CD14-positive monocyte (primary cell): ENCODE data around the gene ERO1B. TPM values are rescaled to one million over a fixed set of nuclear protein-coding genes. Genes with fewer than 3 reads are reported as not detected.

ENCODE experiments used
- DNase-seq, 3 donors: peaks; one replicate each; pipeline ENCODE4 v3.0.0-alpha.2; 2011 to 2022
- H2AFZ ChIP-seq: 2 replicates; pipeline ENCODE4 v1.6.0; 2012; ENCODE audit warnings: mild to moderate bottlenecking, low read depth, low read length, inconsistent platforms; ENCODE audit not compliant: insufficient read depth, poor library complexity, severe bottlenecking
- H3K27ac ChIP-seq, 2 donors: 1 replicate in 1 of 2; 2 replicates in 1 of 2; pipeline ENCODE4 v1.5.1; 2012 to 2013; ENCODE audit warnings: low read length in 2 of 2, control low read depth in 1 of 2, inconsistent platforms in 1 of 2, low read depth in 1 of 2, mild to moderate bottlenecking in 1 of 2
- H3K27me3 ChIP-seq, 2 donors: one replicate each; pipeline versions ENCODE4 v1.6.0 to v1.6.1; 2011 to 2013; ENCODE audit warnings: low read length in 2 of 2; ENCODE audit not compliant: control insufficient read depth in 2 of 2, insufficient read depth in 2 of 2
- H3K36me3 ChIP-seq, 2 donors: replicated peaks in 1 of 2; 1 replicate in 1 of 2; 2 replicates in 1 of 2; pipeline versions ENCODE4 v1.5.1 to v1.6.1; 2012 to 2013; ENCODE audit warnings: low read length in 2 of 2, control low read depth in 1 of 2, inconsistent platforms in 1 of 2, mild to moderate bottlenecking in 1 of 2; ENCODE audit not compliant: insufficient read depth in 2 of 2, control insufficient read depth in 1 of 2
- H3K4me1 ChIP-seq, 2 donors: 1 replicate in 1 of 2; 2 replicates in 1 of 2; pipeline versions ENCODE4 v1.5.1 to v1.6.1; 2012 to 2013; ENCODE audit warnings: low read length in 2 of 2, control low read depth in 1 of 2, inconsistent platforms in 1 of 2, mild to moderate bottlenecking in 1 of 2, moderate library complexity in 1 of 2; ENCODE audit not compliant: insufficient read depth in 2 of 2, control insufficient read depth in 1 of 2
- H3K4me2 ChIP-seq: replicated peaks from 2 replicates; pipeline ENCODE3; 2012; ENCODE audit warnings: low read length, moderate library complexity, mild to moderate bottlenecking; ENCODE audit not compliant: poor library complexity, severe bottlenecking; ENCODE audit errors: extremely low read depth
- H3K4me3 ChIP-seq, 3 experiments: fragments of 200-600 bp in 1 of 3; sonication (generic) in 1 of 3; replicated peaks in 1 of 3; 1 replicate in 2 of 3; 2 replicates in 1 of 3; pipeline ENCODE4 v1.5.1; 2011 to 2013; ENCODE audit warnings: low read length in 3 of 3, mild to moderate bottlenecking in 3 of 3, control low read depth in 2 of 3, low read depth in 2 of 3, inconsistent platforms in 1 of 3, moderate library complexity in 1 of 3
- H3K79me2 ChIP-seq: 2 replicates; pipeline ENCODE4 v1.6.0; 2012; ENCODE audit warnings: mild to moderate bottlenecking, control low read depth, inconsistent platforms, low read length, moderate library complexity; ENCODE audit not compliant: insufficient read depth
- H3K9ac ChIP-seq: 2 replicates; pipeline ENCODE4 v1.6.0; 2017; ENCODE audit warnings: low read length, mild to moderate bottlenecking; ENCODE audit not compliant: insufficient read depth, poor library complexity, severe bottlenecking
- H3K9me3 ChIP-seq, 2 donors: replicated peaks in 1 of 2; 1 replicate in 1 of 2; 2 replicates in 1 of 2; pipeline versions ENCODE4 v1.5.1 to v1.6.1; 2012 to 2013; ENCODE audit warnings: low read length in 2 of 2, control low read depth in 1 of 2; ENCODE audit not compliant: control insufficient read depth in 1 of 2, insufficient read depth in 1 of 2
- H4K20me1 ChIP-seq: 2 replicates; pipeline ENCODE4 v1.6.0; 2012; ENCODE audit warnings: mild to moderate bottlenecking, low read length, control low read depth, moderate library complexity; ENCODE audit not compliant: insufficient read depth
- H3K27ac Mint-ChIP-seq, 7 donors: one replicate each; pipeline ENCODE4 v1.8.0; 2020; ENCODE audit warnings: mild to moderate bottlenecking in 7 of 7, mixed read lengths in 7 of 7, moderate library complexity in 6 of 7, inconsistent platforms in 2 of 7
- H3K27me3 Mint-ChIP-seq, 3 donors: one replicate each; pipeline ENCODE4 v1.8.0; 2021 to 2022; ENCODE audit warnings: low read depth in 3 of 3, mild to moderate bottlenecking in 3 of 3, mixed read lengths in 3 of 3, moderate library complexity in 3 of 3, inconsistent platforms in 1 of 3
- H3K36me3 Mint-ChIP-seq, 2 donors: one replicate each; pipeline ENCODE4 v1.8.0; 2020; ENCODE audit warnings: mixed read lengths in 2 of 2, inconsistent platforms in 1 of 2, mild to moderate bottlenecking in 1 of 2
- H3K4me1 Mint-ChIP-seq: one replicate; pipeline ENCODE4 v1.8.0; 2020; ENCODE audit warnings: mild to moderate bottlenecking, mixed read lengths
- H3K4me3 Mint-ChIP-seq, 2 donors: one replicate each; pipeline ENCODE4 v1.8.0; 2020; ENCODE audit warnings: mild to moderate bottlenecking in 2 of 2, mixed read lengths in 2 of 2, moderate library complexity in 1 of 2
- H3K9me3 Mint-ChIP-seq, 7 donors: one replicate each; pipeline ENCODE4 v1.8.0; 2020 to 2022; ENCODE audit warnings: mixed read lengths in 7 of 7, mild to moderate bottlenecking in 6 of 7, moderate library complexity in 6 of 7, inconsistent platforms in 2 of 7
- WGBS: methylation state at CpG from one replicate; pipeline ENCODE4 v1.1.5; 2013; ENCODE audit warnings: missing lambda C conversion rate; ENCODE audit not compliant: insufficient coverage; 5-methylcytosine and 5-hydroxymethylcytosine counted together
- intact Hi-C, 2 donors: fragments of 100-400 bp; cut with micrococcal nuclease; formaldehyde crosslinking; loops; one replicate each; pipeline versions ENCODE4 v1.15.0 to v1.15.1; 2023
- polyA plus RNA-seq, 3 donors: library from polyadenylated mRNA; depleted of rRNA in 1 of 3; unstranded in 2 of 3; stranded (reverse) in 1 of 3; fragments of 300-500 nt in 2 of 3; fragments of >200 nt in 1 of 3; fragmentation: Illumina TruSeq in 2 of 3; gene quantifications; 1 replicate in 2 of 3; 2 replicates in 1 of 3; pipeline ENCODE4 v1.2.3, GENCODE V29; 2012 to 2021
- TF ChIP-seq, protein P1 (sequence below): fragments of 200-600 bp; IDR thresholded peaks from one replicate; pipeline ENCODE4 v1.8.0; 2022; ENCODE audit warnings: antibody characterized with exemption, mild to moderate bottlenecking

The ERO1B gene
- polyA plus RNA-seq, 3 donors = 2.7 to 4.2 (median 3.2) TPM

DNA sequence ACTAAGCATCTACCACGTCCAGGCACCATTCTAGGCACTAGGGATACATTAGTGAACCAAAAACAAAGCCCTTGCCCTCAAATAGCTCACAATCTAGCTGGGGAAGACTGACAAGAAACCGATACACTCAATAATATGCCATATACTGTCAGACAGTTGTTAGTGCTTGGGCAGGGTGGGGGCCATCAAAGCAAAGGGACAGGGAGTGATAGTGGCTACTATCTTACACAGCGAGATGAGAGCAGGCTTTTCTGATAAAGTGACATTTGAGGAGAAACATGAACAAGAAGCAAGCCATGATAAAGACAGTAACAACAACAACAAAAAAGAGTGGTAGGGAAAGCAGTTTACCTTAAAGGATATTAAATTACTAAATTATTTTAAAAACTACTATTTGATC is 41.1 kb downstream of the ERO1B start:
- peaks cover 13 to 24% of the 10 kb centered on the region in 2 donors for H3K36me3 Mint-ChIP-seq
- intact Hi-C loops = no loop called here
- H3K4me3 ChIP-seq = no peak overlapping the region
- no peak overlapping the region for H2AFZ ChIP-seq
- no peaks in the 10 kb centered on the region for H3K4me1 ChIP-seq
- TF ChIP-seq, protein P1, sequence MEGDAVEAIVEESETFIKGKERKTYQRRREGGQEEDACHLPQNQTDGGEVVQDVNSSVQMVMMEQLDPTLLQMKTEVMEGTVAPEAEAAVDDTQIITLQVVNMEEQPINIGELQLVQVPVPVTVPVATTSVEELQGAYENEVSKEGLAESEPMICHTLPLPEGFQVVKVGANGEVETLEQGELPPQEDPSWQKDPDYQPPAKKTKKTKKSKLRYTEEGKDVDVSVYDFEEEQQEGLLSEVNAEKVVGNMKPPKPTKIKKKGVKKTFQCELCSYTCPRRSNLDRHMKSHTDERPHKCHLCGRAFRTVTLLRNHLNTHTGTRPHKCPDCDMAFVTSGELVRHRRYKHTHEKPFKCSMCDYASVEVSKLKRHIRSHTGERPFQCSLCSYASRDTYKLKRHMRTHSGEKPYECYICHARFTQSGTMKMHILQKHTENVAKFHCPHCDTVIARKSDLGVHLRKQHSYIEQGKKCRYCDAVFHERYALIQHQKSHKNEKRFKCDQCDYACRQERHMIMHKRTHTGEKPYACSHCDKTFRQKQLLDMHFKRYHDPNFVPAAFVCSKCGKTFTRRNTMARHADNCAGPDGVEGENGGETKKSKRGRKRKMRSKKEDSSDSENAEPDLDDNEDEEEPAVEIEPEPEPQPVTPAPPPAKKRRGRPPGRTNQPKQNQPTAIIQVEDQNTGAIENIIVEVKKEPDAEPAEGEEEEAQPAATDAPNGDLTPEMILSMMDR = no peak
- no peaks in the 10 kb centered on the region for H3K27me3 ChIP-seq
- peaks cover 7 to 10% of the 10 kb centered on the region in 2 donors for H3K36me3 ChIP-seq
- H3K79me2 ChIP-seq = no peaks in the 10 kb centered on the region
- no peaks in the 10 kb centered on the region for H3K9me3 Mint-ChIP-seq
- H3K9ac ChIP-seq = no peak overlapping the region
- no peak for DNase-seq
- WGBS = 100% methylated on average over 1 of the region's 3 CpGs
- no peak overlapping the region for H3K27ac Mint-ChIP-seq
- H3K4me3 Mint-ChIP-seq = no peak overlapping the region
- no peaks in the 10 kb centered on the region for H3K4me1 Mint-ChIP-seq
- H3K9me3 ChIP-seq = no peaks in the 10 kb centered on the region
- H3K4me2 ChIP-seq = no peak overlapping the region
- peaks cover 0 to 2% (median 0%) of the 10 kb centered on the region in 3 donors for H3K27me3 Mint-ChIP-seq
- no peak overlapping the region for H3K27ac ChIP-seq
- no peaks in the 10 kb centered on the region for H4K20me1 ChIP-seq

- Histone ChIP-seq H3K4me1 (no peaks in the 10 kb centered on the region), H3K9ac (no peak overlapping the region), H3K27me3 (no peaks in the 10 kb centered on the region), H3K4me2 (no peak overlapping the region), H3K79me2 (no peaks in the 10 kb centered on the region), H4K20me1 (no peaks in the 10 kb centered on the region), H3K36me3 (peaks cover 10 to 19% of the 10 kb centered on the region in 2 donors), H3K4me3 (no peak overlapping the region), H3K27ac (no peak overlapping the region), H3K9me3 (no peaks in the 10 kb centered on the region), H2AFZ (no peak overlapping the region)
- peaks cover 0 to 2% (median 0%) of the 10 kb centered on the region in 3 donors for H3K27me3 Mint-ChIP-seq
- no peak for DNase-seq
- H3K4me3 Mint-ChIP-seq = no peak overlapping the region
- H3K4me1 Mint-ChIP-seq = no peaks in the 10 kb centered on the region
- H3K9me3 Mint-ChIP-seq = no peaks in the 10 kb centered on the region
- 100% methylated on average over 1 of the region's 1 CpG for WGBS
- no peak overlapping the region for H3K27ac Mint-ChIP-seq
- H3K36me3 Mint-ChIP-seq = peaks cover 15 to 27% of the 10 kb centered on the region in 2 donors
- intact Hi-C loops = no loop called here
- TF ChIP-seq, protein P1 = no peak
Observed at GRCh38 chr1:236239092-236239585, 42.6 kb downstream of the ERO1B start.
